Placental epithelial cell (primary cell): ENCODE results near the gene DIPK1C. TPM values are rescaled to one million over a fixed set of nuclear protein-coding genes. Genes with fewer than 3 reads are reported as not detected.

Experiments
- total RNA-seq: library from RNA; depleted of rRNA; stranded (reverse); fragments of >200 nt; gene quantifications from 2 replicates; pipeline ENCODE4 v1.2.3, GENCODE V29; 2012

The DIPK1C gene
- not detected in 2 replicates for total RNA-seq

DNA sequence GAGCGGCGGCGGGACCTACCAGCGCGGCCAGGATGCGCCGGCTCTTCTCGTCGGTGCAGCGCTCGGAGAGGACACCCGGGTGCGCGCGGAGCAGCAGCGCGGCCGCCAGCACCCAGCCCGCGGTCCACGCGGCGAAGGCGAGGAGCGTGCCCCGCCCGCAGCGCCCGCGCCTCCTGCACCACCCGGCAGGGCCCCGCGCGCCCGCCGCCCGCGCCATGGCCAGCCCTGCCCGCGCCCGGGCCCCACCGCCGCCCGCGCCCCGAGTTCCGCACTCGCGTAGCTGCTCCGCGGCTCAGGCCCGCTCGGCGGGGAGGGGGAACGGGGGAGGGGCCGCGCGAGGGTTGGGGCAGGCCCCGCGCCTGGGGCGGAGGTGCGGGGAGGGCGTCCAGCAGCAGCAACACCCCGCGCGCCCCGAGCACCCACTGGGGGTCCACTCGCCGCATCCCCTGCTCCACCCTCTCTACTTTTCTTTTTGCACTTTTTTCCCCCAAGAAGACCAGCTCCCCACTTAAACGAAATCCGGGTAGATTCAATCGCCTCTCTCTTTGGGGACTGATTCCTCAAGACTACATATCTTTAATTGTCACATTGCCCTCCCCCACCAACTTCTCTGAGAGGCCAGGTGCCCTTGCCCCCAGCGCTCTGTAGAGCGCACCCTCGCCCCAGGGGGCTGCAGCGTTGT, at the start of gene DIPK1C:
Gene DIPK1C, minus strand, starts transcription at position 266 of the 682 bp plus-strand sequence. Its CDS starts 49 bp downstream, at position 217.

DNA sequence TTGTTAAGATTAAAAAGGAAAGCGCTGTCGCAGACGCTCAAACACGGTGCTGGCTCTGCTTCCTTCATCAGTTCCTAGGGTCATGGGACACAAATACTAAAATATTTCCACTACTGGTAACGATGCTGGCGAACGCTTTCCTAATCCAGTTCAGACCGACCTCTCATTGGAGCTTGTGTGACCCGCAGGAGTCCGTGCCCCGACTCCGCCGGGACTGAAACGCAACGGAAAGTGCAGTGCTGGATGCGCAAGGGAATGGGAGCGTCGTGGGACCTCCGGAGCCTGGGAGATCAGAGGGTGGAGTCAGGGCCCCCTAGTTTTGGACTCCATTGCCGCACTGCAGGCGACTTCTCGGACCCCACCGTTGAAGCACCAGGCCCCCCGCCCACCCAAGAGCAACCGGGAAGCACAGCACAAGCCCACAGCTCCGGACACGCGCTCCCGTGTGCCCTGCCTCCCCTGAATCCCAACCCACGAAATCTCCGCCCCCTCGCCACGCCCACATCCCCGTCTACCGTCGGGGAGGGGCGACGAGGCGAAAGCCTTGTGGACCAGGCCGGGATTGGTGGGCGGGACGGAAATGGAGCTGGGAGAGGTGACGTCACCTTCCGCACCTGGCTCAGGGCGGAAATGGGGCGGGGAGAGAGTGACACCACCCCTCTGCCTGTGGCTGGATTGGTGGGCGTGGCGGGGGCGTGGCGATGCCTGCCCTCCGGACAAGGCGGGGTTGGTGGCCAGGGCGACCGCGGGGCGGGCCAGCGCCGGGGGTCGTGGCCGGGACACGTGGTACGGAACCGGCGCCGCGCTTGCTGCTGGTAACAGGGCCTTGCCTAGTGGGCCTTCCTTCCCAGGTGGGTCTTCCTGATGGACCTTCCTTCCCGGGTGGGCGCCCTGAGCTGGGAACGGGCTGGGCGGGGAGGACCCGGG, 38.7 kb upstream of the DIPK1C start, which contains the start of gene CNDP2:
Gene CNDP2, plus strand, starts transcription at position 783 of the 927 bp plus-strand sequence. CDS start 3,611 bp downstream, outside the sequence.

Other genes starting within 250 kb of the DIPK1C start
- 1.2 and 2.7 TPM in 2 replicates for gene CYB5A, start 165.3 kb downstream of the DIPK1C start, total RNA-seq
- not detected in 2 replicates for gene C18orf63, start 141.5 kb downstream of the DIPK1C start, total RNA-seq
- gene CNDP2, start 39.1 kb upstream of the DIPK1C start, total RNA-seq: 69.5 and 135 TPM in 2 replicates
- gene CNDP1, start 77.2 kb upstream of the DIPK1C start, total RNA-seq: not detected in 2 replicates
- 17.9 and 20.4 TPM in 2 replicates for gene ZNF407, start 140.6 kb upstream of the DIPK1C start, total RNA-seq